Measurements from ENCODE around the gene CDH7. TPM values are rescaled to one million over a fixed set of nuclear protein-coding genes. Genes with fewer than 3 reads are reported as not detected.
A peak's percentile ranks its signal among the peaks of the same experiment; 100 is the strongest.

The CDH7 gene, protein sequence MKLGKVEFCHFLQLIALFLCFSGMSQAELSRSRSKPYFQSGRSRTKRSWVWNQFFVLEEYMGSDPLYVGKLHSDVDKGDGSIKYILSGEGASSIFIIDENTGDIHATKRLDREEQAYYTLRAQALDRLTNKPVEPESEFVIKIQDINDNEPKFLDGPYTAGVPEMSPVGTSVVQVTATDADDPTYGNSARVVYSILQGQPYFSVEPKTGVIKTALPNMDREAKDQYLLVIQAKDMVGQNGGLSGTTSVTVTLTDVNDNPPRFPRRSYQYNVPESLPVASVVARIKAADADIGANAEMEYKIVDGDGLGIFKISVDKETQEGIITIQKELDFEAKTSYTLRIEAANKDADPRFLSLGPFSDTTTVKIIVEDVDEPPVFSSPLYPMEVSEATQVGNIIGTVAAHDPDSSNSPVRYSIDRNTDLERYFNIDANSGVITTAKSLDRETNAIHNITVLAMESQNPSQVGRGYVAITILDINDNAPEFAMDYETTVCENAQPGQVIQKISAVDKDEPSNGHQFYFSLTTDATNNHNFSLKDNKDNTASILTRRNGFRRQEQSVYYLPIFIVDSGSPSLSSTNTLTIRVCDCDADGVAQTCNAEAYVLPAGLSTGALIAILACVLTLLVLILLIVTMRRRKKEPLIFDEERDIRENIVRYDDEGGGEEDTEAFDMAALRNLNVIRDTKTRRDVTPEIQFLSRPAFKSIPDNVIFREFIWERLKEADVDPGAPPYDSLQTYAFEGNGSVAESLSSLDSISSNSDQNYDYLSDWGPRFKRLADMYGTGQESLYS
- total RNA-seq (2014; rRNA removed; shearing (Covaris generic)): not detected in 2 replicates

DNA sequence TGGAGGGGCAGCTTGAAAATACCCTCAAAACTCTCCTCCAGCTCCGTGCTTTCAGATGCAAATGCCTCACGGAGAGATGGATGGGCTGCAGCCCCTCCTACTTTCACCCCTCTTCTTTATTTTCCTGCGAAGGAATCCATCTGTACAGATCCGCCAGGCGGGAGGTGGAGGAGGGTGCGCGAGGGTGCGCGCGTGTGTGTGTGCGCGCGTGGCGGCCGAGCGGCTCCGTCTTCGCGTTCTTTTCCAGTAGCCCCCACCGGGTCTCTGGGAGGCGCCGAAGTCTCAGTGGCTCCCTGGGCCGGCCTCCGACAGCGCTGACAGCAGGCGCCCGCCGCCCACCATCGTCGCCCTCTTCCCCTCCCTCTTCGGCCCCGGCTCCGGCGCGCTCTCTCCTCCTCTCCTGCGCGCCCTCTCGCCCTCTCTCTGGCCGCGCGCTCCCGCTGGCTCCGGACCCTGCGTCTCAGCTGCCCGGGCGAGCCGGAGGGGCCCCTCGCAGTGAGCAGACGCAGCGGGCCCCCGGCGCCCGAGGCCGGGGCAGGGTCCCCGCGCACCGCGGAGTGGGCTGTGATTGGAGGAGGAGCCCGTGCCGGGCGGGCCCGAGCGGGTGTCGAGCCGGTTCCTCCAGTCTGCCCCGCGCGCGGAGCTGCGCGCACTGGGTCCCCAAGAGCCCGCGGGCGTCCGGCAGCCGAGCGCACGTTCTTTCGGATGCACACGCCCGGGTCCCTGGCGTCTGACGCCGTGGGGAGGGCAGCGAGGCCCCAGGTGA, at the start of gene CDH7:
Gene CDH7 (plus strand): TSS at position 624 of the 766 bp plus-strand sequence. CDS start 11,831 bp downstream, outside the sequence.
- no peak for DNase-seq (ENCODE audit: low read depth)

DNA sequence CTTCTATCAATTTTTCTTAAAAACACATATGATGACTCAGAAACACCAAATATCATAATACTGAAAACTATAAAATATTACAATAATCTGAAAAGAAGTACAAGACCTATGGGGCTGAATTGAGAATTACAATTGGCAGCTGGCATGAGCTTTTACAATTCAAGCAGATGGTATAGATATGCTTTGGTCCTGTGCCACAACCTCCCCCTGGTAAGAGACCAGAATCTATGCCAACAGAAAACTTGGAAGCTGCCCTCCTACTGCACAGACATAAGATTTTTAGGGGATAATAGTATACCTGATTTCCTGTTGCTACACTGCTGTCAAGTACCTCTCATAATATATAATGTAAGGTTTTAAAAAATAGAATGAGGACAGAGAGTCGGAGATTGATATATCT, 46.8 kb upstream of the CDH7 start:
- no peak for DNase-seq (ENCODE audit: low read depth)

DNA sequence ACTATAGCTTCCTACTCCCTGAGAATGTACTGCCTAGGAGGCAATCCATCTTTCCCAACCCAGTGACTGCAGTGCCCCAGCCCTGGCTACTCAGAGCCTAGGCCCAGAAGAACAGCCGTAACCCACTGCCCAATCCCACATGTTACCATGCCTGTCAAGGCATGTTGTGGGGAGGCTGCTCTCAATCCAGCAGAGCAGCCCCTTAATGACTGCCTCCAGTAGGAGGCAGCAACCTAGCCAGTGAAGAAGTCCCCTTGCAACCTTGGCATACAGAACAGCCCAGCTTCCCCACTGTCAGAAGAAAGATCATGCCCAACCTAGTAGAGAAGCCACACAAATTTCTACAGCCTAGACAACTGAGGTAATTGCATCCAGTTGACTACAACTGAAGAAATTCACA, 44.2 kb upstream of the CDH7 start:
- no peak for DNase-seq (ENCODE audit: low read depth)

DNA sequence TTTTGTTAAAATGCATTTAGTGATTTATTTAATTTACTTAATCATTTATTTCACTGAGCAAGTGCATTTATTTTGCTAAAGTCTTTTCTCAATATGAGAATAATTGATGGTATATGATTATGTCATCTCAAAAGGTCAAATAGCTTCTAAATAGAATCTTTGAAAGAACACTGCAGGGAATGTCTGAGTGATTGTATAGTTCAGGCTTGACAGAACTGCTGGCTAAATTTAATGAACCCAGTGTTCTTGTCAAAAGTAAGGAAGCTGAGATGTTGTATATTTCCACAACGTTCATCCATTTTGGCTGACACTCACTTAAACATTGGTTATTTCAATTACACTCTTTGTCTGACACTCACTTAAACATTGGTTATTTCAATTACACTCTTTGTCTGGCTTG, 39.3 kb upstream of the CDH7 start:
- no peak for DNase-seq (ENCODE audit: low read depth)

DNA sequence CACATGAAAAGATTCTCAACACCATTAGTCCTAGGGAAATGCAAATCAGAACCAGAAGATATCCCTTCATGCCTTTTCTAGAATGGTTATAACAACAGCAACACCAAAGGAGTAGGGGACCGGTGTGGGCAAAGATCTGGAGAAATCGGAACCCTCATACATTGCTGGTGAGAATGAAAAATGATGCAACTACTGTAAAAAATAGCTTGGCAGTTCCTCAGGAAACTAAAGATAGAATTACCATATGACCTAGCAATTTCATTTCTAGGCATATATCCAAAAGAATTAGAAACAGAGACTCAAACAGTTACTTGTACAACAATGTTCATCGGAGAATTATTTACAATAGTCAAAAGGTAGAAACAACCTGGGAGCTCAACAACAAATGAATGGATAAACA, 29.2 kb upstream of the CDH7 start:
- no peak for DNase-seq (ENCODE audit: low read depth)

DNA sequence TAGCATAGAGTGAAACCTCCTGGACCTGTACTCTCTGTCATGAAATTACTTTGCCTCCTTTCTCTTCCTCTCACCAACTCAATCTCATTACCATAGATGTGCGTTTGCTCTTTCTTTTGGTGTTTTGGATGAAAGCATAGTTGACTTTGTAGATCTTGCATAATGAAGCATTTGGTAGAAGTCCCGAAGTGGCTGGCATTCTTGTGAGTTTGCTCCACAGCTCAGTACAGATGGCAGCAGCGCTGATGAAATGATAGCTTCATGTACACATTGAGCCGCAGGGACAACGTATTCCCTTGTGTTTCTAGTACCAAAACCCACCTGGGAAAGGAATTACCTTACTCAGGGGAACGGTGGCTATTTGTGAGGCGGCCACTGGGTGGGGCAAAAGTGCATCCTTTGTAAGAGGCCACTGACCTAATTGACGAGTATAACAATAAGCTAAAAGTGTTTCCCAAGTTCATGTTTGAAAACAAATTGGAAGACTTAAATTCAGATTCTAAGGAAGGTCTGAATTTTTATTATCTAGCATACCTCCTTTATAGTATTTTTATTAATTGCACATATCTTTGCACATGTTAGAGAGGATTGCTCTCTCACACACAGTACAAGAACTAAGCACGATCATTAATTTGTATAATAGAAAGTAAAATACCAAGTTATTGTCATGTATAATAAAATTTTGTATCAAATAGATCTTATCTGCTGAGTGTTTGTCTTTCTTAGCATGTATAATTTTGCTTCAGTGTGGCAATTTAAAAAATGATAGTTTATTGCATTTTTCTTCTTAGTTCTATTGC, 25.4 kb upstream of the CDH7 start:
- DNase-seq (ENCODE audit: low read depth): no peak

DNA sequence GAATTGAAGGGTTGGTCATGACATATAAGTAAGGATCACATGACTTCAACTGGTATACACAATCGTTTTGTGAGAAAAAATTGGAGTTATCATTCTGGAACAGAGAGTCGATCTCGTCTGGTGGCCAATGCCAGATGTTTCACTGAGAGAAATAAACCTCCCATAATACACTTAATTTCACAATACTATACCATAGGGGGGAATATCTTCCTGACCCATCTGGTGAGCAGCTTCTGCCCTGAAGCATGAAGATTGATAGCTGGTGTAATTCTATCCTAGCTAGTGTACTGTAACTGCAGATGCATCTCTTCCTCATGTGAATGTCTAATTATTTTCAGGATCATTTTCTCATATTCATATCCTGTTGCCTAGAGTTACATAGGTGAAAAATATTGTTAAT, 15.7 kb upstream of the CDH7 start:
- DNase-seq (ENCODE audit: low read depth): no peak

DNA sequence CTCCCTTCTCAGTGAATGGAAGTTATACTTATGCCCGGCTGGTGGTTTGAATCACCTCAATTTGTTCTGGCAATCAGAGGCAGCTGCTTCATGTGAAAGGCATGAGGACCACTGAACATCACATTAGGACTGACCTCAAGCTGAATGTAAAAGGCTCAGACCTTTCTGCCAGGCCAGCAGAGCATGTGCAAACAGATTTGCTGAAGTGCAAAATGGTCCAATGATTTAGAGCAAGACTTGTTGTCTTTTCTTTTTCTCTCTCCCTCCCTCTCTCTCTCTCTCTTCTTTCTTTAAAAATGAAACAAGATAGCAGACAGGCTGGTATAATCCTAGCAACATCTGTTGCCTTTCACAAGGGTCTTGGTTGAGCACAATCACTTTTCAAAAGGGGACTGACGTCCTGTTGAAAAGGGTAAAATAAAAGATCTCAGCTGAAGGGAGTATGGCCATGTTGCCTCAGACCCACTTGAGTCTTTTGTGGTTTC, 13.3 kb upstream of the CDH7 start:
- DNase-seq (ENCODE audit: low read depth): no peak

DNA sequence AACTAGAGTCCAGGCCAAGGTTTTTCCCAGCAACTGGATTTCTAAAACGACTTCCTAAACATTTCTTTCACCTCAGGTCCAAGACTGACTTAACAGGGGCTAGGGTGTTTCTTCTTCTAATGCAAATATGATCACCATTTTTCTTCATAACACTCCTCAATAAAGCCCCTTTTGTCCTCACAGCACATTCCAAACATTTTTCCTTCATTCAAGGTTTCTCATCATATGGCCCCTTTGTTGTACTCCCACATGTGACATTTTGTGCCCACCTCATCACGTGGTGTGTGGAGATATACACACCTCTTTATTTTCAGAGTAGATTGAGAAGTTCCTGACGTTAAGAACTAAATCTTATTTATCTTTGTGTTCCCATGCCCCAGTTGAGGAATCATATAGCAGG, 3.9 kb upstream of the CDH7 start:
- DNase-seq (ENCODE audit: low read depth): no peak

DNA sequence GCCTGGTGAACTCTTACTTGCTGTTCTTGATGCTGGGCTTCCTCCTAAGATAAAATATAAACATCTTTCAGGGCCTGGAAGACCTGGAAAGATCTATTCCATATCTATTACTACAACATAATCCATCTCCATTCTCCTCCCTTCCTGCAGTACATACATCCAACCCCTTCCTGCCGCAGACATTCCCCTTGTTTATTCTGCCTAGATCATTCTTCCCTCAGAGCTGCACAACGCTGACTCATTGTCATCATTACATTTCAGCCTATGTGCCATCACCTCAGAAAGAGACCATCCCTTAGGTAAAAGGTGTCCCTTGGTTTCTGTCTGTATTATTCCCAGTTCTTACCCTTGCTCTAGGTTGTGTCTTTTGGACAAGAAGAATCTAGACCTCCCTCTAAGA, 2.5 kb upstream of the CDH7 start:
- DNase-seq (ENCODE audit: low read depth): no peak

DNA sequence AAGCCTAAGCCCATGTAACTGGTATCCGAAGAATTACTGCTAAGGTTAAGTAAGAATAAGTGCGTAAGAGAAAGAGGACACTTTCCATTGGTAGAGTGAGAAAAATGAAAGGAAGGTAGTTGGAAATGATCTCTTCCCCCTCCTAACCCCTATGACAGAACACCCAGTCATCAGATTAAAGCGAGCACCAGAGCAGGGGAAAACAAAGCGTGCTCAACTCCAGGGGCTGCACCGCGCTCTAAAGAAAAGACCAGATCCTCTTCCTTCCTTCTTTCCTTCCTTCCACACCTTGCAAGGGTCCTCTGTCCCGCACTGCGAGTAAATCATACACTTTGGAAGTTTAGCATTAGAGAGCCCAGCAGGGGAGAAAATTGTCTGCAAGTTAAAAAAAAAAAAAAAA, 971 bp upstream of the CDH7 start:
- DNase-seq (ENCODE audit: low read depth): no peak

DNA sequence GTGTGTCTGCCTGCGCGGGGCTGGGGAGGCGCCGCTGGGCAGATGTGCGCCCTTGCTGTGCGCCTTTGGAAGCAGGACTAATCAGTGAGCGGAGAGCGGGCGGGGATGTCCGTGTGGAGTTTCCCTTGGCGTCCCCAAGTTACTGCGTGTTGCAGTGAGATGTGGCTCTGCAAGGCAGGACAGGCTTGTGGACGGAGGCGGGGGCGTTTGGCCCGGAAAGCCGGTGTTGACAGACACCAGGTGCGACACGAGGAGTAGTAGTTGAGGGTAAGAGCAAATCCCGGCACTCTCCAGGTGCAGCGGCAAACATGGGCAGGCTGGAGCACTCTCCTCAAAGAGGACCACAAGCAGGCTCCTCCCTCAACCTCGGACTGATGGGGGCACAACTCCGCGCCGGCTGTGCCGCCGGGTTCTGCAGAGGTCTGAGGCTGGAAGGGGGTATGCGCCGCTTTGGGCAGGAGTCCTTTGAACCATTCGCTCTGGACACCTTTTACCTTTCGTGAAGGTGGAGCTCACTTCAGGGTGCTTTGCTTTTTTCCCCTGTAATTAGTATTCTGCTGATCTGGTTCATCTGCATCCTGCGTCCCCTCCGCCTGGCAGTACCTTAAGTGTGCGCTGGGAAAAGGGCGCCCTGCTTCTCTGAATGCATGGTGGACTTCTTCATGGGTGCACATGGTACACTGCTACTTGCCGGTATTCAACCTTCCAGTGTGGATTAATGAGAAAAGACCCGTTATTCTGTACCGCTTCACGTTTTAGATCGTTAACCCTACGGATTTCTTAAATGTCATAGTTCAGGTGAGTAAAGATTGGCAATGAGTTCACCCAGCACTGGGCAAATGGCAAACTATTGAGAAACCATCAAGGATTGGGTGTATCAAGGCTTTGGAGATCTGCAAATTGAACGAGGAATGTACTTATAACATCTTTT, 608 bp downstream of the CDH7 start:
- DNase-seq (ENCODE audit: low read depth): no peak

DNA sequence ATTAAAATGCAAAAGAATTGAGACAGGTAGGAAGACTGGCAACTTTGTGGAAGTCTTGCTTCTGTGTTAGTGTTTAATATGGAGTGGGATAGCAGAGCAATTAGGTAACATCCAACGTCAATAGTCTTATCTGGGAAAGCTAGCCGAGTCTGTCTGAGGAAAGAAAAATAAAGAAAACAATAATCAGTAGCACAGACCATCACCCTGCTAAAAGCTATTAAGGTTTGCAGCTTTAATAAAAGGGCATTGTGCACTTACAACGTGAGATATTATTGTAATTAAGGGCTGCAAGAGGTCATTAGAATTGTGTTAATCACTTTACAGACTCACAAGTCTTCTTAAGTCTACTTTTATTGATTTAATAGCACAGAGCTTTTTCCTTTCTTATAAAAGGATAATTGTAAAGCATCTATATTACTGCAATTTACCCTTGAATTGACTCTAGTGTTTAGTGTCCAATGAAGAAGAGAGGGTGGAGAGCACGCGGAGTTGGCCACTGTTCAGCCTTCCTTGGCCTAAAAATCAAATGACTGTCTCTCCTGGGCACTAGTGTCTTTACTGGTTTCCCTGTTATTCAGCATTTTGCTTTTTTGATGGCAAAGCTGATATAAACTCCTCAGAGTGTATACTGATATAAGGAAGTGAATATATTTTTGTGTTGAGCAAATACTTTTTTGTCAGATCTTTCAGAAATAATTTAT, 2.0 kb downstream of the CDH7 start:
- no peak for DNase-seq (ENCODE audit: low read depth)

DNA sequence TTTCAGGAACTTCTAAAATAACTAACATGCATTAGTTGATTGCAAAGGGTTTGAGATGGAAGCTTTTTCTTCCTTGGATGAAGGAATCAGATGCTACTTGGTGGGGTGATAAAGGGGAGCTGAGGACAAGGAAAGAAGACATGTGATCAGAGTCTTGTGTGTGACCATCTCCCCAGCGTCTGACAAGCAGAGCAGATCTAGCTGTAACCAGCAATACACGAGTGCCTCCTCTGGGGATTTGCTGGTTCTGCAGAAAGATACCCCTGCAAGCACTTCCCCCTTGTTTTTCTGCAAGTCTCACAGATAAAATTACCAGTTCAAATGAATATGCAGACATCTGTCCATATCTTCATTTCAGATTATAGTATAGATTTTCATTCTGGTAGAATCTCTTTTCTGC, 2.7 kb downstream of the CDH7 start:
- no peak for DNase-seq (ENCODE audit: low read depth)

DNA sequence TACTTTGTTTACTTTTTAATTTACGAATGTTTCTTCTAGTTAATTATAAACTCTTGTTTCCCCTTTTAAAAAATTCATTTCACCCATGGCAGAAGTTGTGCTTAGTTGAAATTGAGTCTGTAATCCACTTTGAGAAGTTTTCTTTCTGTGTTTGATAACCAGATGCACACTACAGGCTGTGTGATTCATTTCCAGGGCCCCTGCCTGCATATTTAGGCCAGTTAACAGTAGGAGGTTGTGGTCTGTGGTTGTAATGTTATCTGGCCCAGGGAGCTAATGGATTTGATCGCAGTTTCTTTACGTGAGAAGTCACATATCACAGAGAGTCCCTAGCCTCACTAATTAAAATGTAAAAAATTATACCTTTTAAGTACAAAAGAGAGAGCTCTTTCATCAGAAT, 3.3 kb downstream of the CDH7 start:
- peak; percentile 2 for DNase-seq (ENCODE audit: low read depth)

DNA sequence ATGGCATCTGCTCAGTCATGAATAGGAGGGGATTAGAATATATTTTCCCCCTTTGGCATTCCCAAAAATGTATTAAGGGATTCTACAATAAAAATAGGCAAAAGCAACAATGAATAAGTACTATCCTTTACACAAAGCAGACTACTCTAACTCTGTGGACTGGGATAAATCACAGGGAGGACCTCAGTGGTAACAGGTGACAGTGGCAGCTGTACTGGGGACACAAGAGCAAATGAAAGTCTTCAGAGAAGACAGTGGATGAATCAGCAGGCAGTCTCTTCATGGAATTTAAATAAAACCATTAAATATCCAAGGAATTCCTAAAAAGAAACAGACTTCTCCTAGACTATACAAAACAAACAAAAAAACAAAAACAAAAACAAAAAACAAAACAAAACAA, 4.8 kb downstream of the CDH7 start:
- no peak for DNase-seq (ENCODE audit: low read depth)

DNA sequence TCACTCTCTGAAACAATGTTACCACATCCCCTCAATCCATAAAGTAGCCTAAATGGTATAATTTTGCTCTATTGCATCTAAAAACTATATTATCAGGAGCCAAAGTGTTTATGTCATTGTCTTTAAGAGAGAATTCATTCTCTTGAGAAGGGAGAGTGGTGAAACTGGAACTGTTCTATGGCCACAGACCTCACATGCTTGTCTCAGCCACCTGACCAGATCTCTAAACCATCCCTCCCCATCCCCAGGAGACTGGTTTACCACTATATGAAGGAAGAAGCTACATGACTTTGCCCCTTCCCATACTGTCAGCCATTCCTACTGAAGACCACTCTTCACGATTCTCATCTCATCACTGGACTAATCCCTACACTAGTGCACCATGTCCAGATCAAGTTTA, 9.6 kb downstream of the CDH7 start:
- no peak for DNase-seq (ENCODE audit: low read depth)

DNA sequence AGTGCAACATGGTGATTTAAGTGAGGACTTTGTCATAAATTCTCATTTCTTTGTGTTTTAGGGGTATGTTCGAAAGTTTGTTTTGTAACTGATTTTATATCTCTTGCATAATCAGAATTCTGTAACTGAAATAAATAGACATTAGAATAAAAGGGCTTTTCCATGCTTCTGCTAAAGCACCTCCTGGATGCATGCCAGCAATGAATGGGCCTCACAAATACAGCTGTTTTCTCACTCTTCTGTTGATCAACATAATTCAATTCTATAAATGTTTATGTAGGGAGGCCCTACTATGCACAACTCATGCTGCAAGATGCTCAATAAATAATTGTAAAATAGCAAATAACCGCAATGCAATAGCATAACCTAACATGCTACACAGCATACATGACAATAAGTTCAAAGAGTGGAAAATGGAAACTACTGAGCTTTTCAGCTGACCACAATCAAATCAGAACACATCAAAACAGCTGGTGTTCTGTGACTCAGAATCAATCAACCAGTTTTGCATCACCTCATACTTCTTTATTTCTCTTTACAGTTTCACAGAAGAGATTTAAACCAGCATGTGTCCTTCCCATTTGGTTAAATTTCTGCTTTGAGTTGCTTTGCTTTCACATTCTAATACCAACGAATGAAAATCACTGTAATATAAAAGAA, 11.0 kb downstream of the CDH7 start:
- DNase-seq (ENCODE audit: low read depth): no peak

DNA sequence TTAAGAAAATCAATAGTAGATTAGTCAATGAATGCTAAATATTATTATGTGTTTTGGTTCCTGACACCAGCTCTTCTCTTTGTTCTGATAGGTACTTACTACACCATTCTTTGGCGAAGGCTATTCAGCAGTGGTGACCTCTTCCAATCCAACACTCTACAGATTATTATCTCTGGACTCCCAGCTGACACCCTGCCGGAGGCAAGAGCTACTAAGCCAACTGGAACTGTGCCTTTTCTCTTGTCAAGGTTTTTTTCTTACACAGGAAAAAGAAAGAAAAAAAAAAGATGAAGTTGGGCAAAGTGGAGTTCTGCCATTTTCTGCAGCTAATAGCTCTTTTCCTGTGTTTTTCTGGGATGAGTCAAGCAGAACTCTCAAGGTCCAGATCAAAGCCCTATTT, 11.7 kb downstream of the CDH7 start:
- DNase-seq (ENCODE audit: low read depth): no peak
